ENCODE data around the gene ETS1.

Gene ETS1

GRCh38 chr11:128505449-128506065 lies 81.8 kb downstream of the ETS1 start:
- TF ChIP-seq CTCF (IDR thresholded peaks at IDR 0.05; ENCODE audit: extremely low read depth, missing control alignments) = no peak
- DNase-seq (ENCODE audit: low spot score) = no peak

GRCh38 chr11:128504486-128504885 lies 82.9 kb downstream of the ETS1 start:
- no peak for DNase-seq (ENCODE audit: low spot score)
- TF ChIP-seq CTCF (IDR thresholded peaks at IDR 0.05; ENCODE audit: extremely low read depth, missing control alignments) = no peak

GRCh38 chr11:128503245-128503991 lies 83.9 kb downstream of the ETS1 start:
- DNase-seq (ENCODE audit: low spot score) = no peak
- TF ChIP-seq CTCF (IDR thresholded peaks at IDR 0.05; ENCODE audit: extremely low read depth, missing control alignments) = no peak

GRCh38 chr11:128502726-128503125 lies 84.6 kb downstream of the ETS1 start:
- TF ChIP-seq CTCF (IDR thresholded peaks at IDR 0.05; ENCODE audit: extremely low read depth, missing control alignments) = no peak
- no peak for DNase-seq (ENCODE audit: low spot score)

GRCh38 chr11:128501632-128502549 lies 85.5 kb downstream of the ETS1 start:
- no peak for DNase-seq (ENCODE audit: low spot score)

GRCh38 chr11:128501008-128501407 lies 86.3 kb downstream of the ETS1 start:
- no peak for DNase-seq (ENCODE audit: low spot score)

More at GRCh38 chr11:128501632-128502549, 85.5 kb downstream of the ETS1 start:
- no peak for TF ChIP-seq CTCF (IDR thresholded peaks at IDR 0.05; ENCODE audit: extremely low read depth, missing control alignments)

More at GRCh38 chr11:128501008-128501407, 86.3 kb downstream of the ETS1 start:
- no peak for TF ChIP-seq CTCF (IDR thresholded peaks at IDR 0.05; ENCODE audit: extremely low read depth, missing control alignments)

Measured in GM20000 (cell line).